Natural killer cell treated with Interleukin-12 subunit alpha and Interleukin-12 subunit beta and Interleukin-15 and Interleukin-18, amount 100 ng/mL, for 72 hours (primary cell): ENCODE data around the gene CNTNAP4. TPM values are rescaled to one million over a fixed set of nuclear protein-coding genes. Genes with fewer than 3 reads are reported as not detected.

ENCODE experiments used
- ATAC-seq, 2 donors: fragments of 150-1000 bp; cut with Tn5 transposase in 1 of 2; sonication (Bioruptor Pico), chemical (Tn5 transposase) in 1 of 2; 2 replicates each; pipeline ENCODE4 v1.10.0; 2021
- DNase-seq: peaks from one replicate; pipeline ENCODE4 v3.0.0; 2022; ENCODE audit warnings: low spot score
- H3K27ac Mint-ChIP-seq, 2 donors: 1 replicate in 1 of 2; 2 replicates in 1 of 2; pipeline ENCODE4 v1.8.0; 2022; ENCODE audit warnings: mixed read lengths in 2 of 2, mild to moderate bottlenecking in 1 of 2, moderate library complexity in 1 of 2
- H3K27me3 Mint-ChIP-seq, 2 donors: 1 replicate in 1 of 2; 2 replicates in 1 of 2; pipeline ENCODE4 v1.8.0; 2022; ENCODE audit warnings: mixed read lengths in 2 of 2
- H3K36me3 Mint-ChIP-seq: one replicate; pipeline ENCODE4 v1.8.0; 2022; ENCODE audit warnings: mixed read lengths
- H3K4me1 Mint-ChIP-seq, 2 donors: 1 replicate in 1 of 2; 2 replicates in 1 of 2; pipeline ENCODE4 v1.8.0; 2022; ENCODE audit warnings: low read depth in 2 of 2, mixed read lengths in 2 of 2, mild to moderate bottlenecking in 1 of 2
- H3K4me3 Mint-ChIP-seq: one replicate; pipeline ENCODE4 v1.8.0; 2022; ENCODE audit warnings: mixed read lengths
- H3K9me3 Mint-ChIP-seq: 2 replicates; pipeline ENCODE4 v1.8.0; 2022; ENCODE audit warnings: mixed read lengths
- total RNA-seq, 2 donors: library from RNA; stranded (reverse); gene quantifications; one replicate each; pipeline ENCODE4 v1.2.3, GENCODE V29; 2022

Gene CNTNAP4
- total RNA-seq, 2 donors from 2014 or later, result not detected

- Mint-ChIP-seq H3K4me3 (no peak overlapping the region), H3K4me1 (no peaks in the 10 kb centered on the region), H3K27me3 (no peaks in the 10 kb centered on the region), H3K9me3 (peaks cover 9% of the 10 kb centered on the region), H3K27ac (no peak overlapping the region), H3K36me3 (no peaks in the 10 kb centered on the region)
- ATAC-seq (no peak), DNase-seq (no peak)
Observed at GRCh38 chr16:76574651-76575050, 297.4 kb downstream of the CNTNAP4 start.

- peaks cover 3% of the 10 kb centered on the region for H3K9me3 Mint-ChIP-seq
- no peak overlapping the region for H3K27ac Mint-ChIP-seq
- no peaks in the 10 kb centered on the region for H3K4me1 Mint-ChIP-seq
- H3K4me3 Mint-ChIP-seq, result no peak overlapping the region
- no peak for ATAC-seq
- no peaks in the 10 kb centered on the region for H3K27me3 Mint-ChIP-seq
- H3K36me3 Mint-ChIP-seq, result no peaks in the 10 kb centered on the region
- DNase-seq, result no peak
Observed at GRCh38 chr16:76576526-76576925, 299.3 kb downstream of the CNTNAP4 start.

- Mint-ChIP-seq H3K36me3 (no peaks in the 10 kb centered on the region), H3K27ac (no peak overlapping the region), H3K9me3 (peaks cover 8% of the 10 kb centered on the region), H3K4me3 (no peak overlapping the region), H3K4me1 (no peaks in the 10 kb centered on the region), H3K27me3 (no peaks in the 10 kb centered on the region)
- no peak for DNase-seq
- no peak for ATAC-seq
Observed at GRCh38 chr16:76577003-76577402, 299.8 kb downstream of the CNTNAP4 start.

- Mint-ChIP-seq H3K27me3 (no peaks in the 10 kb centered on the region), H3K36me3 (no peaks in the 10 kb centered on the region), H3K27ac (no peak overlapping the region), H3K4me1 (no peaks in the 10 kb centered on the region), H3K4me3 (no peak overlapping the region), H3K9me3 (peaks cover 13% of the 10 kb centered on the region)
- ATAC-seq (no peak), DNase-seq (no peak)
Observed at GRCh38 chr16:76579277-76579922, 302.2 kb downstream of the CNTNAP4 start.

- H3K4me1 Mint-ChIP-seq, result no peaks in the 10 kb centered on the region
- H3K27me3 Mint-ChIP-seq, result no peaks in the 10 kb centered on the region
- ATAC-seq (no peak), DNase-seq (no peak)
- H3K4me3 Mint-ChIP-seq, result no peak overlapping the region
- no peaks in the 10 kb centered on the region for H3K36me3 Mint-ChIP-seq
- no peak overlapping the region for H3K27ac Mint-ChIP-seq
- H3K9me3 Mint-ChIP-seq, result peaks cover 14% of the 10 kb centered on the region
Observed at GRCh38 chr16:76583466-76583865, 306.3 kb downstream of the CNTNAP4 start.

GRCh38 chr16:76583945-76584344 is 306.7 kb downstream of the CNTNAP4 start:
- H3K36me3 Mint-ChIP-seq, result no peaks in the 10 kb centered on the region
- H3K27ac Mint-ChIP-seq, result no peak overlapping the region
- H3K4me3 Mint-ChIP-seq, result no peak overlapping the region

GRCh38 chr16:76598498-76598897 is 321.3 kb downstream of the CNTNAP4 start:
- peaks cover 5% of the 10 kb centered on the region for H3K9me3 Mint-ChIP-seq
- ATAC-seq, result no peak
- no peaks in the 10 kb centered on the region for H3K27me3 Mint-ChIP-seq
- H3K27ac Mint-ChIP-seq, result no peak overlapping the region
- no peak overlapping the region for H3K4me3 Mint-ChIP-seq
- no peaks in the 10 kb centered on the region for H3K4me1 Mint-ChIP-seq
- no peak for DNase-seq
- H3K36me3 Mint-ChIP-seq, result no peaks in the 10 kb centered on the region

More at GRCh38 chr16:76583945-76584344, 306.7 kb downstream of the CNTNAP4 start:
- ATAC-seq, result no peak
- no peak for DNase-seq
- Mint-ChIP-seq H3K4me1 (no peaks in the 10 kb centered on the region), H3K27me3 (no peaks in the 10 kb centered on the region), H3K9me3 (peaks cover 14% of the 10 kb centered on the region)

- ATAC-seq, result no peak
- no peak overlapping the region for H3K4me3 Mint-ChIP-seq
Observed at GRCh38 chr16:76607317-76607716, 330.1 kb downstream of the CNTNAP4 start.

More at GRCh38 chr16:76607317-76607716, 330.1 kb downstream of the CNTNAP4 start:
- no peaks in the 10 kb centered on the region for H3K36me3 Mint-ChIP-seq
- no peak for DNase-seq
- H3K4me1 Mint-ChIP-seq, result no peaks in the 10 kb centered on the region
- H3K27me3 Mint-ChIP-seq, result no peaks in the 10 kb centered on the region
- H3K27ac Mint-ChIP-seq, result no peak overlapping the region
- H3K9me3 Mint-ChIP-seq, result peaks cover 9% of the 10 kb centered on the region
